ENCODE data around the gene ESRRA. TPM values are rescaled to one million over a fixed set of nuclear protein-coding genes. Genes with fewer than 3 reads are reported as not detected.

The ESRRA gene
- total and polyA plus RNA-seq, 2 of the 8 experiments (the other 6 are each of a cell fraction or from before 2014, with no cell fraction given): 18.2 to 37.0 TPM

GRCh38 chr11:64288353-64288750 is 17.0 kb upstream of the ESRRA start (continued):
- TF ChIP-seq CHD7 (IDR thresholded peaks at IDR 0.05; ENCODE audit: insufficient replicate concordance, low read length): no peak
- no peak for TF ChIP-seq TAF1 (IDR thresholded peaks at IDR 0.05; ENCODE audit: low read depth, low read length)
- TF ChIP-seq CTCF (IDR thresholded peaks at IDR 0.05; ENCODE audit: control extremely low read depth in 1 of 3, insufficient read depth in 1 of 3, low read depth in 1 of 3, low read length in 3 of 3): no peak
- no peak for TF ChIP-seq RAD21 (IDR thresholded peaks at IDR 0.05 in 1 of 2, conservative IDR thresholded peaks at IDR 0.05 in 1 of 2; ENCODE audit: low read depth in 2 of 2, low read length in 2 of 2)
- no peak for TF ChIP-seq TAF7 (optimal IDR thresholded peaks at IDR 0.05; ENCODE audit: borderline replicate concordance, low read depth, low read length)
- TF ChIP-seq EZH2 (IDR thresholded peaks at IDR 0.05; ENCODE audit: low read depth, low read length, severe bottlenecking): no peak
